ENCODE measurements around the gene MITF. TPM values are rescaled to one million over a fixed set of nuclear protein-coding genes. Genes with fewer than 3 reads are reported as not detected.

Gene MITF
- polyA plus RNA-seq, 1 donor from 2014 or later = not detected

DNA sequence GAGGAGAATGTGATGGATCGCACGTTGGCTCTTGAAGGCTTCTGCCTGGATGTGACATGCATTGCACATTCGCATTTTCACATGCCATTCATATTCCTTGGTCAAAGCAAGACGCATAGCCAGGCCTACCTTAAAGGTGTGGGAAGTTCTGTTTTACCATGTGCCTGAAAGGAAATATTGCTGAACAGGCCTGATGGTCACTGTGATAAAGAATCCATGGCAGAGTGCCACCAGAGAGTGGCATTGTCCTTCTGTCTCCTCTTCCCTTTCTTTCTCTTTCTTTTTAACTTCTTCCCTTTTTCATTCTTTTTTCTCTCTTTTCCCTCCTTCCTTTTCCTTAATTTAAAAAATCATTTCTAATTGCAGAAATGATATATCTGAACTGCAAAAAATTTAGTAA is 15.9 kb upstream of the MITF start:
- H3K4me2 ChIP-seq (ENCODE audit: low read length) = no peak overlapping the region
- TF ChIP-seq POLR2AphosphoS5 (IDR thresholded peaks at IDR 0.05) = no peak
- TF ChIP-seq, protein P1, sequence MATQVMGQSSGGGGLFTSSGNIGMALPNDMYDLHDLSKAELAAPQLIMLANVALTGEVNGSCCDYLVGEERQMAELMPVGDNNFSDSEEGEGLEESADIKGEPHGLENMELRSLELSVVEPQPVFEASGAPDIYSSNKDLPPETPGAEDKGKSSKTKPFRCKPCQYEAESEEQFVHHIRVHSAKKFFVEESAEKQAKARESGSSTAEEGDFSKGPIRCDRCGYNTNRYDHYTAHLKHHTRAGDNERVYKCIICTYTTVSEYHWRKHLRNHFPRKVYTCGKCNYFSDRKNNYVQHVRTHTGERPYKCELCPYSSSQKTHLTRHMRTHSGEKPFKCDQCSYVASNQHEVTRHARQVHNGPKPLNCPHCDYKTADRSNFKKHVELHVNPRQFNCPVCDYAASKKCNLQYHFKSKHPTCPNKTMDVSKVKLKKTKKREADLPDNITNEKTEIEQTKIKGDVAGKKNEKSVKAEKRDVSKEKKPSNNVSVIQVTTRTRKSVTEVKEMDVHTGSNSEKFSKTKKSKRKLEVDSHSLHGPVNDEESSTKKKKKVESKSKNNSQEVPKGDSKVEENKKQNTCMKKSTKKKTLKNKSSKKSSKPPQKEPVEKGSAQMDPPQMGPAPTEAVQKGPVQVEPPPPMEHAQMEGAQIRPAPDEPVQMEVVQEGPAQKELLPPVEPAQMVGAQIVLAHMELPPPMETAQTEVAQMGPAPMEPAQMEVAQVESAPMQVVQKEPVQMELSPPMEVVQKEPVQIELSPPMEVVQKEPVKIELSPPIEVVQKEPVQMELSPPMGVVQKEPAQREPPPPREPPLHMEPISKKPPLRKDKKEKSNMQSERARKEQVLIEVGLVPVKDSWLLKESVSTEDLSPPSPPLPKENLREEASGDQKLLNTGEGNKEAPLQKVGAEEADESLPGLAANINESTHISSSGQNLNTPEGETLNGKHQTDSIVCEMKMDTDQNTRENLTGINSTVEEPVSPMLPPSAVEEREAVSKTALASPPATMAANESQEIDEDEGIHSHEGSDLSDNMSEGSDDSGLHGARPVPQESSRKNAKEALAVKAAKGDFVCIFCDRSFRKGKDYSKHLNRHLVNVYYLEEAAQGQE (IDR thresholded peaks at IDR 0.05; ENCODE audit: borderline replicate concordance) = no peak
- no peak for TF ChIP-seq TAF1 (IDR thresholded peaks at IDR 0.05; ENCODE audit: low read depth)
- TF ChIP-seq EZH2 (IDR thresholded peaks at IDR 0.05; ENCODE audit: borderline replicate concordance, insufficient read depth, low read length, poor library complexity, severe bottlenecking) = no peak
- no peak for TF ChIP-seq MXI1 (conservative IDR thresholded peaks at IDR 0.05; ENCODE audit: poor library complexity, severe bottlenecking)
- no peaks in the 10 kb centered on the region for H3K27me3 ChIP-seq (ENCODE audit: insufficient read depth, low read depth, low read length)
- H4K20me1 ChIP-seq (ENCODE audit: insufficient read depth) = no peaks in the 10 kb centered on the region
- no peak overlapping the region for H3K27ac ChIP-seq (ENCODE audit: low read length)
- H3K36me3 ChIP-seq (ENCODE audit: insufficient read depth, low read length) = no peaks in the 10 kb centered on the region
- no peaks in the 10 kb centered on the region for H3K9me3 ChIP-seq (ENCODE audit: low read length)
- H3K79me2 ChIP-seq (replicated peaks; ENCODE audit: insufficient read depth, low read length) = no peaks in the 10 kb centered on the region
- no peaks in the 10 kb centered on the region for H3F3A ChIP-seq (ENCODE audit: insufficient read depth, low read length, poor library complexity, severe bottlenecking)
- no peak overlapping the region for H3K9ac ChIP-seq (ENCODE audit: low read length)
- H2AFZ ChIP-seq (ENCODE audit: low read depth, low read length) = no peak overlapping the region
- H3K9me2 ChIP-seq (ENCODE audit: insufficient read depth, low read length) = no peaks in the 10 kb centered on the region
- H3K4me3 ChIP-seq (ENCODE audit: low read length) = no peak overlapping the region

DNA sequence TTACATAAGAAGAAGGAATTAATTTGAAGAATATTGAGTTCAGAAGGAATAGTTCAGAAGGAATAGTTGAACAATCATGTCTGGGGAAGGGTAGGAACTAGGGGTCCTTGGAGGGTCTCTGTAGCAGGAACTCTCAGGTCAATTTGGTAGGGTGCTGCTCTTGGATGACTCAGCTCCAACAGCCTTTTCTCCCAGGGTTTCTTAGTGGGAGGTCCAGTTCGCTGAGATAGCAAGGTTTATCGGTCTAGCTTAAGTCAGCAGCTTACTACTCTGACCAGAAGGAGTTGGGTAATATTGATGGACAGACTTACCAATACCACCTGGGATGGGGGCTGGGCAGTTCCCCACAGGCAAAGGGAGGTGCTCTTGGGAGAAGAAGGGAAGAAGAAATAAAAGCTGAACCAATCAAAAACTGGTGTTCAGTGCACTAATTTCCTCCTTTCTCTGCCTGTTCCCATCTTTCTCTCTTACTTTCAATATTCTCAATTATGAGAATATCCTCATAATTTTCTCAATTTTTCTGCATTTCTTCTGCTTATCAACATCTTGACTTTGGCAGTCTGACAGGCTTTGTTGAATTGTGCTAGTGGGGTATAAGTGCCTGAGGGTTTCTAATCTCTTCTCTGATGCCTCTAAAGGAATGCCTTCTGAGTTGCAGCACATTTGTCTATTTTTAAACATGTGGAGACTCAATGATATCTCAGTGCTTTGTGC is 14.4 kb upstream of the MITF start:
- Histone ChIP-seq H3K9me2 (ENCODE audit: insufficient read depth, low read length) (no peaks in the 10 kb centered on the region), H4K20me1 (ENCODE audit: insufficient read depth) (no peaks in the 10 kb centered on the region), H3K4me2 (ENCODE audit: low read length) (no peak overlapping the region), H3K27me3 (ENCODE audit: insufficient read depth, low read depth, low read length) (no peaks in the 10 kb centered on the region), H3K27ac (ENCODE audit: low read length) (no peak overlapping the region), H3K4me3 (ENCODE audit: low read length) (no peak overlapping the region), H3K9ac (ENCODE audit: low read length) (no peak overlapping the region), H2AFZ (ENCODE audit: low read depth, low read length) (no peak overlapping the region), H3K79me2 (replicated peaks; ENCODE audit: insufficient read depth, low read length) (no peaks in the 10 kb centered on the region), H3K9me3 (ENCODE audit: low read length) (no peaks in the 10 kb centered on the region), H3K36me3 (ENCODE audit: insufficient read depth, low read length) (no peaks in the 10 kb centered on the region), H3F3A (ENCODE audit: insufficient read depth, low read length, poor library complexity, severe bottlenecking) (no peaks in the 10 kb centered on the region)
- TF ChIP-seq RAD21 (conservative IDR thresholded peaks at IDR 0.05) (no peak), TAF1 (IDR thresholded peaks at IDR 0.05; ENCODE audit: low read depth) (no peak), EZH2 (IDR thresholded peaks at IDR 0.05; ENCODE audit: borderline replicate concordance, insufficient read depth, low read length, poor library complexity, severe bottlenecking) (no peak), SMC3 (conservative IDR thresholded peaks at IDR 0.05; ENCODE audit: poor library complexity) (no peak), EP300 (conservative IDR thresholded peaks at IDR 0.05; ENCODE audit: poor library complexity, severe bottlenecking) (no peak), MXI1 (conservative IDR thresholded peaks at IDR 0.05; ENCODE audit: poor library complexity, severe bottlenecking) (no peak), POLR2AphosphoS5 (IDR thresholded peaks at IDR 0.05) (no peak)
- TF ChIP-seq, protein P1 (IDR thresholded peaks at IDR 0.05; ENCODE audit: borderline replicate concordance) = no peak
- TF ChIP-seq, protein P2, sequence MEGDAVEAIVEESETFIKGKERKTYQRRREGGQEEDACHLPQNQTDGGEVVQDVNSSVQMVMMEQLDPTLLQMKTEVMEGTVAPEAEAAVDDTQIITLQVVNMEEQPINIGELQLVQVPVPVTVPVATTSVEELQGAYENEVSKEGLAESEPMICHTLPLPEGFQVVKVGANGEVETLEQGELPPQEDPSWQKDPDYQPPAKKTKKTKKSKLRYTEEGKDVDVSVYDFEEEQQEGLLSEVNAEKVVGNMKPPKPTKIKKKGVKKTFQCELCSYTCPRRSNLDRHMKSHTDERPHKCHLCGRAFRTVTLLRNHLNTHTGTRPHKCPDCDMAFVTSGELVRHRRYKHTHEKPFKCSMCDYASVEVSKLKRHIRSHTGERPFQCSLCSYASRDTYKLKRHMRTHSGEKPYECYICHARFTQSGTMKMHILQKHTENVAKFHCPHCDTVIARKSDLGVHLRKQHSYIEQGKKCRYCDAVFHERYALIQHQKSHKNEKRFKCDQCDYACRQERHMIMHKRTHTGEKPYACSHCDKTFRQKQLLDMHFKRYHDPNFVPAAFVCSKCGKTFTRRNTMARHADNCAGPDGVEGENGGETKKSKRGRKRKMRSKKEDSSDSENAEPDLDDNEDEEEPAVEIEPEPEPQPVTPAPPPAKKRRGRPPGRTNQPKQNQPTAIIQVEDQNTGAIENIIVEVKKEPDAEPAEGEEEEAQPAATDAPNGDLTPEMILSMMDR (IDR thresholded peaks at IDR 0.05; ENCODE audit: poor library complexity, severe bottlenecking) = no peak
